Measurements from ENCODE around the gene NCAM2.

The NCAM2 gene

GRCh38 chr21:20997636-20998455 is at the start of gene NCAM2:
NCAM2 (plus strand) TSS chr21:20998409.
- peak; percentile 36 for DNase-seq

GRCh38 chr21:20949884-20950283 is 48.3 kb upstream of the NCAM2 start:
- DNase-seq: no peak

- no peak for DNase-seq
Measured at GRCh38 chr21:20965816-20966215, 32.4 kb upstream of the NCAM2 start.

- DNase-seq: no peak
Measured at GRCh38 chr21:20968391-20968790, 29.8 kb upstream of the NCAM2 start.

- DNase-seq: no peak
Measured at GRCh38 chr21:20970691-20971090, 27.5 kb upstream of the NCAM2 start.

GRCh38 chr21:20971296-20971921 is 26.8 kb upstream of the NCAM2 start:
- no peak for DNase-seq

- no peak for DNase-seq
Measured at GRCh38 chr21:20994790-20995189, 3.4 kb upstream of the NCAM2 start.

- DNase-seq: no peak
Measured at GRCh38 chr21:20996421-20997310, 1.5 kb upstream of the NCAM2 start.

- DNase-seq: no peak
Measured at GRCh38 chr21:20997311-20997635, 936 bp upstream of the NCAM2 start.

GRCh38 chr21:20998456-20998789 is 214 bp downstream of the NCAM2 start:
- DNase-seq: no peak

- DNase-seq: no peak
Measured at GRCh38 chr21:20998886-20999285, 677 bp downstream of the NCAM2 start.

- no peak for DNase-seq
Measured at GRCh38 chr21:20999659-21000058, 1.4 kb downstream of the NCAM2 start.

- DNase-seq: no peak
Measured at GRCh38 chr21:21000591-21001175, 2.5 kb downstream of the NCAM2 start.

- no peak for DNase-seq
Measured at GRCh38 chr21:21001591-21002100, 3.4 kb downstream of the NCAM2 start.

- DNase-seq: no peak
Measured at GRCh38 chr21:21002153-21002552, 3.9 kb downstream of the NCAM2 start.

GRCh38 chr21:21003701-21004100 is 5.5 kb downstream of the NCAM2 start:
- no peak for DNase-seq

- DNase-seq: no peak
Measured at GRCh38 chr21:21007606-21008005, 9.4 kb downstream of the NCAM2 start.

GRCh38 chr21:21010228-21010627 is 12.0 kb downstream of the NCAM2 start:
- no peak for DNase-seq

- DNase-seq: no peak
Measured at GRCh38 chr21:21010698-21011097, 12.5 kb downstream of the NCAM2 start.

GRCh38 chr21:21018821-21019220 is 20.6 kb downstream of the NCAM2 start:
- no peak for DNase-seq

GRCh38 chr21:21019681-21020080 is 21.5 kb downstream of the NCAM2 start:
- no peak for DNase-seq

- DNase-seq: no peak
Measured at GRCh38 chr21:21025742-21026141, 27.5 kb downstream of the NCAM2 start.

- DNase-seq: no peak
Measured at GRCh38 chr21:21028275-21028820, 30.1 kb downstream of the NCAM2 start.
